IPS-18a (cell line): ENCODE measurements around the gene PHKA1.
"Not testable (repeated sequence)": the region's sequence is repeated elsewhere in the genome, so short reads cannot be mapped to it uniquely, and the experiment has no call there.

Source experiments
- H3K27ac ChIP-seq: one replicate; pipeline ENCODE4 v1.5.1; 2013; ENCODE audit warnings: low read length
- H3K27me3 ChIP-seq: one replicate; pipeline ENCODE4 v1.6.1; 2013; ENCODE audit warnings: mild to moderate bottlenecking, low read length; ENCODE audit not compliant: control insufficient read depth, insufficient read depth
- H3K36me3 ChIP-seq: one replicate; pipeline ENCODE4 v1.6.1; 2013; ENCODE audit warnings: low read depth, low read length; ENCODE audit not compliant: control insufficient read depth
- H3K4me1 ChIP-seq: one replicate; pipeline ENCODE4 v1.6.1; 2013; ENCODE audit warnings: low read depth, low read length; ENCODE audit not compliant: control insufficient read depth
- H3K4me3 ChIP-seq: one replicate; pipeline ENCODE4 v1.5.1; 2013; ENCODE audit warnings: low read length
- H3K9ac ChIP-seq: one replicate; pipeline ENCODE4 v1.6.1; 2013; ENCODE audit warnings: mild to moderate bottlenecking, low read length, moderate library complexity
- H3K9me3 ChIP-seq: one replicate; pipeline ENCODE4 v1.6.1; 2013; ENCODE audit warnings: low read depth, low read length; ENCODE audit not compliant: control insufficient read depth

PHKA1 gene

DNA sequence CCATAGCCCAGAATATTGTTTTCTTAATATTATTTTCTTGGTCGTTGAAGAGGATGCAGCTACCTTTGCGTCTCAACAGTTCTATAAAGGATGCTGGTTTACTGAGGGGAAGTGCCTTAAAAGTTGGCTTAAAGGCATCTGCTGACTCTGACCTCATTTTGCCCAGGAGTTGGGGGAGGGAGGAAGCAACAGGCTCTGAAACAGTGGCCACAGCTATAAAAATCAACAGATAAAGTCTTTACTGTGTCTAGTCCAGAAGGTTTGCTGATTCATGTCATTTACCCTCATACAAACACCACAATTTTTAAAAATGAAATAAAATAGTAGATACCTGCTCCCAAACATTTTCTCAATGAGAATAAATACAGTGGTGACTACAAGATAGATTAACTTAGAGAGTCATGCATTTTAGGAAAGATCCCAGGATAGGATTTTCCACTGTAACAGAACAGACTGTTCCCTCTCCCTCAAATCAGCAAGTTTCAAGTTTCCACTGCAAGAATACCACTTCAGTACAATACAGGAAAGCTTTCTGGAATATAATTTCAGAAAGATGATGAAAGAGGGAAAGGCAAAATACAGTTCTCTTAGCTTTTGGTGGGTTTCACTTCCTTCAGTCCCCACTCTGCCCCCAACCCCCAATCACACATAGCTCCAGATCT is 1.9 kb downstream of the PHKA1 start:
- peaks cover 7% of the 10 kb centered on the region for H3K9me3 ChIP-seq
- no peak overlapping the region for H3K9ac ChIP-seq
- H3K4me3 ChIP-seq, result no peak overlapping the region
- no peaks in the 10 kb centered on the region for H3K36me3 ChIP-seq
- no peak overlapping the region for H3K27ac ChIP-seq
- H3K4me1 ChIP-seq, result no peaks in the 10 kb centered on the region
- peaks cover 6% of the 10 kb centered on the region for H3K27me3 ChIP-seq

GRCh38 chrX:72705814-72706213 is 8.3 kb downstream of the PHKA1 start:
- Histone ChIP-seq H3K4me1 (no peaks in the 10 kb centered on the region), H3K27ac (no peak overlapping the region), H3K4me3 (no peak overlapping the region), H3K36me3 (no peaks in the 10 kb centered on the region), H3K9me3 (peaks cover 23% of the 10 kb centered on the region), H3K9ac (no peak overlapping the region), H3K27me3 (no peaks in the 10 kb centered on the region)

GRCh38 chrX:72705111-72705510 is 9.0 kb downstream of the PHKA1 start:
- Histone ChIP-seq H3K36me3 (no peaks in the 10 kb centered on the region), H3K27me3 (no peaks in the 10 kb centered on the region), H3K27ac (no peak overlapping the region), H3K9me3 (peaks cover 26% of the 10 kb centered on the region), H3K9ac (no peak overlapping the region), H3K4me3 (no peak overlapping the region), H3K4me1 (no peaks in the 10 kb centered on the region)

GRCh38 chrX:72694170-72694569 is 19.9 kb downstream of the PHKA1 start:
- Histone ChIP-seq H3K9ac (no peak overlapping the region), H3K27ac (no peak overlapping the region), H3K4me3 (no peak overlapping the region), H3K36me3 (no peaks in the 10 kb centered on the region), H3K4me1 (no peaks in the 10 kb centered on the region), H3K27me3 (no peaks in the 10 kb centered on the region), H3K9me3 (peaks cover 14% of the 10 kb centered on the region)

DNA sequence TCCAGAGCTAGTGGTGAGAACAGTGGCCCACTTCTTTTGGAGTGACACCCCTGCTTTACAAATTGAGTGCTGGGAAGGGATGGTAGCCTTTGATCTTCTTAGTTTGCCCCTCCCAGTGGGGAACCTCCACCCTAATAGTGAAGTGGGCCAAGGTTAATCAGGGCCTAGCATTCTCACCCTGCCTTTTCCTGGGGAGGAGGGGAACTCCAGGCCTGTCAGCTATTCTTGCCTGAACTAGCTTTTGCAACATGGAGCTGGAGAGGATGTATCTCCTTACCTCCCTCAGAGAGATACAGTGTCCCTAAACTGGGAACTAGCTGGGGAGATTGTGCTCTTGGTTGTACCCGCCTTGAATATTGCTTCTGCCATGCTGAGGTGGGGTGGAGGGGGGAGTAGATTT is 20.6 kb downstream of the PHKA1 start:
- Histone ChIP-seq H3K4me3 (no peak overlapping the region), H3K27ac (no peak overlapping the region)

DNA sequence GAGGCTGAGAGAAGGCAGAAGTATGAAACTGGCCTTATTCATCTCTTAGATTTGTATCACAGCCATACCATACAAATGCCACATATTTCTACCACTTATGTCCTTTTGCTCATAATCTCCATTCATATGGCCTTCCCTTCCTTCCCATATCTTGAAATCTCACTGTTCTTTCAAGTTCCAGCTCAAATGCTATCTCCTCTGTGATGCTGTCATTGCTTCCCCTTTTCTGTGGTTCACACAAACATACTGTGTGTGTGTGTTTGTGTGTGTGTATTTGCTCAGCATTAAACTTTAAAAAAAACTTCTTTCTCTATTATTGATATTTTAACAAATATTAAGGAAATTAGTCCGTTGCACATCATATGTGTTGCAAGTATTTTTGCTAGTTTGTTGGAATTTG is 26.7 kb downstream of the PHKA1 start:
- Histone ChIP-seq H3K4me1 (no peaks in the 10 kb centered on the region), H3K27me3 (no peaks in the 10 kb centered on the region), H3K9ac (no peak overlapping the region), H3K36me3 (no peaks in the 10 kb centered on the region), H3K27ac (no peak overlapping the region), H3K9me3 (peaks cover 14% of the 10 kb centered on the region), H3K4me3 (no peak overlapping the region)

More for the DNA sequence above, 20.6 kb downstream of the PHKA1 start:
- Histone ChIP-seq H3K4me1 (no peaks in the 10 kb centered on the region), H3K36me3 (no peaks in the 10 kb centered on the region), H3K27me3 (no peaks in the 10 kb centered on the region), H3K9ac (no peak overlapping the region), H3K9me3 (peaks cover 14% of the 10 kb centered on the region)

- H3K9ac ChIP-seq, result no peak overlapping the region
Observed at GRCh38 chrX:72685810-72686456, 28.2 kb downstream of the PHKA1 start.

GRCh38 chrX:72685018-72685417 is 29.1 kb downstream of the PHKA1 start:
- Histone ChIP-seq H3K4me1 (no peaks in the 10 kb centered on the region), H3K27me3 (no peaks in the 10 kb centered on the region), H3K9me3 (peaks cover 11% of the 10 kb centered on the region), H3K9ac (no peak overlapping the region), H3K4me3 (no peak overlapping the region), H3K36me3 (no peaks in the 10 kb centered on the region), H3K27ac (no peak overlapping the region)

More at GRCh38 chrX:72685810-72686456, 28.2 kb downstream of the PHKA1 start:
- peaks cover 11% of the 10 kb centered on the region for H3K9me3 ChIP-seq
- H3K27me3 ChIP-seq, result no peaks in the 10 kb centered on the region
- H3K4me3 ChIP-seq, result no peak overlapping the region
- no peaks in the 10 kb centered on the region for H3K4me1 ChIP-seq
- H3K27ac ChIP-seq, result no peak overlapping the region
- no peaks in the 10 kb centered on the region for H3K36me3 ChIP-seq

DNA sequence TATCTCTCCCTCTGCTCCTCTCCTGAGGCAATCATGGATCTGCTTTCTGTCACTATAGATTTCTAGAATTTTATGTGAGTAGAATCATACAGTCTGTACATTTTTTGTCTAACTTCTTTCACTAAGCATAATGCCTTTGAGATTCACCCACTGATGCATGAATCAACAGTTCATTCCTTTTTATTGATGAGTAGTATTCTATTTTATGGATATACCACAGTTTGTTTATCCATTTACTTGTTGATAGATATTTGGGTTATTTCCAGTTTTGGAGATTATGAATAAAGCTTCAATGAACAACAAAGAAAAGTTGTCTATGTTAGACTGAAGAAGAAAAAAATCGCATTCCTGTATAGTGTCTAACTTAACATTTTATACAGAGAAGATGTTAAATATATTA is 30.5 kb downstream of the PHKA1 start:
- H3K27me3 ChIP-seq, result no peaks in the 10 kb centered on the region
- no peak overlapping the region for H3K9ac ChIP-seq
- H3K4me3 ChIP-seq, result no peak overlapping the region
- no peaks in the 10 kb centered on the region for H3K4me1 ChIP-seq
- H3K36me3 ChIP-seq, result no peaks in the 10 kb centered on the region
- peaks cover 11% of the 10 kb centered on the region for H3K9me3 ChIP-seq
- H3K27ac ChIP-seq, result no peak overlapping the region

- Histone ChIP-seq H3K4me3 (no peak overlapping the region), H3K9me3 (peaks cover 10% of the 10 kb centered on the region), H3K4me1 (no peaks in the 10 kb centered on the region), H3K9ac (no peak overlapping the region), H3K27ac (no peak overlapping the region), H3K36me3 (no peaks in the 10 kb centered on the region), H3K27me3 (no peaks in the 10 kb centered on the region)
Observed at GRCh38 chrX:72676465-72676864, 37.6 kb downstream of the PHKA1 start.

DNA sequence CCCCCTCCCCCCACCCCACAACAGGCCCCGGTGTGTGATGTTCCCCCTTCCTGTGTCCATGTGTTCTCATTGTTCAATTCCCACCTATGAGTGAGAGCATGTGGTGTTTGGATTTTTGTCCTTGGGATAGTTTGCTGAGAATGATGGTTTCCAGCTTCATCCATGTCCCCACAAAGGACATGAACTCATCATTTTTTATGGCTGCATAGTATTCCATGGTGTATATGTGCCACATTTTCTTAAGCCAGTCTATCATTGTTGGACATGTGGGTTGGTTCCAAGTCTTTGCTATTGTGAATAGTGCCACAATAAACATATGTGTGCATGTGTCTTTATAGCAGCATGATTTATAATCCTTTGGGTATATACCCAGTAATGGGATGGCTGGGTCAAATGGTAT is 40.2 kb downstream of the PHKA1 start:
- not testable (repeated sequence) for H3K27me3 ChIP-seq, H3K36me3 ChIP-seq, H3K4me1 ChIP-seq, H3K9ac ChIP-seq, H3K4me3 ChIP-seq, H3K27ac ChIP-seq
- H3K9me3 ChIP-seq, result peaks cover 10% of the 10 kb centered on the region

- H3K36me3 ChIP-seq, H3K27me3 ChIP-seq, H3K4me1 ChIP-seq: not testable (repeated sequence)
Observed at GRCh38 chrX:72669508-72669907, 44.6 kb downstream of the PHKA1 start.

More at GRCh38 chrX:72669508-72669907, 44.6 kb downstream of the PHKA1 start:
- H3K27ac ChIP-seq, H3K4me3 ChIP-seq, H3K9ac ChIP-seq: not testable (repeated sequence)
- peaks cover 10% of the 10 kb centered on the region for H3K9me3 ChIP-seq
